CD4-positive, alpha-beta T cell (primary cell): ENCODE results near the gene MAMDC2. TPM values are rescaled to one million over a fixed set of nuclear protein-coding genes. Genes with fewer than 3 reads are reported as not detected.

ENCODE experiments used
- ATAC-seq: fragments of 200-7000 bp; cut with Tn5 transposase; one replicate; pipeline ENCODE4 v1.10.0; 2022; ENCODE audit warnings: mild to moderate bottlenecking; ENCODE audit not compliant: poor library complexity
- CTCF ChIA-PET: fragments of 350-600 bp; sonication (Branson Sonifier 250); formaldehyde crosslinking; loops from one replicate; lab custom pipeline; 2021; ENCODE audit warnings: antibody characterized with exemption, inconsistent platforms; lab: Charles Lee
- POLR2A ChIA-PET: fragments of 350-600 bp; sonication (Branson Sonifier 250); formaldehyde crosslinking; loops from one replicate; lab custom pipeline; 2021; ENCODE audit warnings: antibody characterized with exemption, inconsistent platforms; lab: Charles Lee
- DNase-seq, 14 experiments: peaks; one replicate each; pipeline ENCODE4 v3.0.0-alpha.2; 2013 to 2020; ENCODE audit warnings: mixed read lengths in 2 of 14
- H3K27ac ChIP-seq, 2 donors: one replicate each; pipeline versions ENCODE4 v1.5.1 to v1.7.0; 2013; ENCODE audit warnings: low read length in 2 of 2, low read depth in 1 of 2, mild to moderate bottlenecking in 1 of 2
- H3K27me3 ChIP-seq, 2 experiments: 1 replicate in 1 of 2; 2 replicates in 1 of 2; pipeline versions ENCODE4 v1.6.1 to v1.7.0; 2013; ENCODE audit warnings: low read length in 2 of 2, control low read depth in 1 of 2, mild to moderate bottlenecking in 1 of 2, moderate library complexity in 1 of 2; ENCODE audit not compliant: insufficient read depth in 2 of 2, control insufficient read depth in 1 of 2
- H3K36me3 ChIP-seq: one replicate; pipeline ENCODE4 v1.6.1; 2013; ENCODE audit warnings: low read length, control low read depth; ENCODE audit not compliant: insufficient read depth
- H3K4me1 ChIP-seq: one replicate; pipeline ENCODE4 v1.6.1; 2013; ENCODE audit warnings: low read length, control low read depth; ENCODE audit not compliant: insufficient read depth
- H3K4me3 ChIP-seq: one replicate; pipeline ENCODE4 v1.5.1; 2013; ENCODE audit warnings: mild to moderate bottlenecking, low read length, moderate library complexity
- H3K9me3 ChIP-seq, 2 experiments: 1 replicate in 1 of 2; 2 replicates in 1 of 2; pipeline versions ENCODE4 v1.6.1 to v1.7.0; 2013; ENCODE audit warnings: low read length in 2 of 2, mild to moderate bottlenecking in 2 of 2, control low read depth in 1 of 2, moderate library complexity in 1 of 2; ENCODE audit not compliant: control insufficient read depth in 1 of 2, insufficient read depth in 1 of 2
- H3K27ac Mint-ChIP-seq: one replicate; pipeline ENCODE4 v1.8.0; 2020; ENCODE audit warnings: mixed read lengths
- H3K27me3 Mint-ChIP-seq: one replicate; pipeline ENCODE4 v1.8.0; 2021; ENCODE audit warnings: mixed read lengths
- H3K36me3 Mint-ChIP-seq: one replicate; pipeline ENCODE4 v1.8.0; 2021; ENCODE audit warnings: low read depth, mixed read lengths
- H3K4me1 Mint-ChIP-seq: one replicate; pipeline ENCODE4 v1.8.0; 2021; ENCODE audit warnings: low read depth, mixed read lengths
- H3K4me3 Mint-ChIP-seq: one replicate; pipeline ENCODE4 v1.8.0; 2020; ENCODE audit warnings: mild to moderate bottlenecking, mixed read lengths
- H3K9me3 Mint-ChIP-seq: one replicate; pipeline ENCODE4 v1.8.0; 2020; ENCODE audit warnings: mixed read lengths
- CTCF ChIP-seq: fragments of 200-600 bp; IDR thresholded peaks from one replicate; pipeline ENCODE4 v1.8.0; 2022; ENCODE audit warnings: antibody characterized with exemption, mild to moderate bottlenecking
- intact Hi-C, 2 experiments: fragments of 100-400 bp; cut with DNase I in 1 of 2; cut with micrococcal nuclease in 1 of 2; formaldehyde crosslinking; loops; one replicate each; pipeline versions ENCODE4 v1.15.1 to v1.9.0; 2023 to 2025; cut with DNase I, micrococcal nuclease
- total RNA-seq, 174 experiments: library from RNA in 2 of 174; stranded (reverse) in 2 of 174; gene quantifications; one replicate each; pipeline ENCODE4 v1.2.3 and lab custom pipeline; 2021 to 2026

MAMDC2 gene
- total RNA-seq, 2 experiments from 2014 or later: 0.08 TPM; not detected in 1

- Mint-ChIP-seq H3K4me1 (no peaks in the 10 kb centered on the region), H3K4me3 (no peak overlapping the region), H3K9me3 (no peaks in the 10 kb centered on the region), H3K27me3 (peaks cover 15% of the 10 kb centered on the region), H3K36me3 (no peaks in the 10 kb centered on the region), H3K27ac (no peak overlapping the region)
- H3K4me1 ChIP-seq: no peaks in the 10 kb centered on the region
- ChIA-PET POLR2A (no interaction called here), CTCF (interaction anchor here (0.8 kb wide), 1 partner anchor 24 kb away, joined by 3 read pairs; no protein-coding TSS in a partner anchor)
- no peak overlapping the region for H3K27ac ChIP-seq
- H3K4me3 ChIP-seq: no peak overlapping the region
- H3K36me3 ChIP-seq: no peaks in the 10 kb centered on the region
- peaks cover 0 to 3% of the 10 kb centered on the region in 2 experiments for H3K27me3 ChIP-seq
- DNase-seq: no peak
- no peak for ATAC-seq
- intact Hi-C loops: no loop called here
- TF ChIP-seq CTCF: no peak
- no peaks in the 10 kb centered on the region for H3K9me3 ChIP-seq
Measured at GRCh38 chr9:70152350-70152749, 108.7 kb downstream of the MAMDC2 start.

GRCh38 chr9:70156729-70157128 lies 113.1 kb downstream of the MAMDC2 start:
- no peak for TF ChIP-seq CTCF
- POLR2A ChIA-PET: no interaction called here
- ATAC-seq: no peak
- no peaks in the 10 kb centered on the region for H3K9me3 ChIP-seq
- no peaks in the 10 kb centered on the region for H3K36me3 ChIP-seq
- H3K27ac Mint-ChIP-seq: no peak overlapping the region
- H3K27me3 ChIP-seq: peaks cover 0 to 3% of the 10 kb centered on the region in 2 experiments
- no peaks in the 10 kb centered on the region for H3K9me3 Mint-ChIP-seq
- intact Hi-C loops: no loop called here
- H3K27me3 Mint-ChIP-seq: peaks cover 17% of the 10 kb centered on the region
- DNase-seq: no peak
- no peak overlapping the region for H3K4me3 ChIP-seq
- H3K27ac ChIP-seq: no peak overlapping the region
- H3K4me1 Mint-ChIP-seq: no peaks in the 10 kb centered on the region
- H3K4me3 Mint-ChIP-seq: no peak overlapping the region
- CTCF ChIA-PET: no interaction called here
- no peaks in the 10 kb centered on the region for H3K4me1 ChIP-seq
- no peaks in the 10 kb centered on the region for H3K36me3 Mint-ChIP-seq

- Histone ChIP-seq H3K27ac (no peak overlapping the region), H3K9me3 (no peaks in the 10 kb centered on the region), H3K27me3 (peaks cover 0 to 3% of the 10 kb centered on the region in 2 experiments), H3K4me3 (no peak overlapping the region), H3K36me3 (no peaks in the 10 kb centered on the region), H3K4me1 (no peaks in the 10 kb centered on the region)
- no peak for TF ChIP-seq CTCF
- Mint-ChIP-seq H3K4me1 (no peaks in the 10 kb centered on the region), H3K36me3 (no peaks in the 10 kb centered on the region), H3K27ac (no peak overlapping the region), H3K27me3 (peaks cover 17% of the 10 kb centered on the region), H3K9me3 (no peaks in the 10 kb centered on the region), H3K4me3 (no peak overlapping the region)
- DNase-seq (no peak), ATAC-seq (no peak)
- CTCF ChIA-PET: no interaction called here
- POLR2A ChIA-PET: no interaction called here
- intact Hi-C loops: loop anchor here in 1 of 2 experiments (10.0 kb wide), 1 partner anchor 55 kb away; no protein-coding TSS in a partner anchor
Measured at GRCh38 chr9:70159630-70160029, 116.0 kb downstream of the MAMDC2 start.
